ENCODE data around the gene USP21. TPM values are rescaled to one million over a fixed set of nuclear protein-coding genes. Genes with fewer than 3 reads are reported as not detected.

USP21 gene
- total and polyA plus RNA-seq, 2 of the 13 experiments (the other 11 are each of a cell fraction or from before 2014, with no cell fraction given) = 10.1 to 33.1 TPM

DNA sequence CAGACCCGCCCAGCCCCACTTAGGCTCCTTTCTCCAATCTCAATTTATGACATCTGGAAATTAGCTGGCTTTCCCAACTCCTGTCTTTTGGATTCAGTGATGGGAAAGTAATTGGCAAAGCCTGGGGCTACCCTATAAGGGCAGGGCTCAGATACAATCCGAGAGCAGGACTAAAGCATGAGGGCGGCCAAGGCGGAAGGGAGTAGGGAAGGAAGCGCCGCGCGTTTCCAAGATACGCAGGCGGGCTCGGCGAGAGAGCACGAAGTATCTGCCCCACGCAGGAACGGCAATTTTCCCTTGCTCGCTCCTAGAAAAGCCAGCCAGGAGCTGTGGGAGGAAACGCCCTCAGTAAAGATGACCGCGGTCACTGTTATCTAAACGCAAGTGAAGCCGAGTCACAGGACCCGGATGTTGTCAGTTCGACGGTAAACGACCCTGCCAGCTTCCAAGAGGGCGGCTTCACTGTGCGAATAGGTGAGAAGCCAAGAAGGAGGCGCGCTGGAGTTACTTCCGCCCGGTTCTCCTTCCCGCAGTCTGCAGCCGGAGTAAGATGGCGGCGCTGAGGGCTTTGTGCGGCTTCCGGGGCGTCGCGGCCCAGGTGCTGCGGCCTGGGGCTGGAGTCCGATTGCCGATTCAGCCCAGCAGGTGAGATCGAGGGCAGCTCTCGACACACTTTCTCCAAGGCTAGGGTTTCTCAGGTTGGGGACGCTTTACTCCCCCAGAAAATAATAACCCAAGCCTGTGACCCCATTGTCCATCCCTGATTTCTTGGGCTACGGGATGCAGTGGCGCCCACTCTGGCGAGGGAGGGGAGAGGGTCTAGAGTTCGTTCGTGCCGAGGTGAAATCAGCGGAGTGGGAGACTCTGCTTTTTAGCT, 42.8 kb downstream of the USP21 start, which contains the start of gene NDUFS2 (continued):
- TF ChIP-seq ZBTB4 (CRISPR knock-in tag; IDR thresholded peaks at IDR 0.05; ENCODE audit: borderline replicate concordance) (no peak; the same call in 1 of the 2 replicates), PHF20 (CRISPR knock-in tag; IDR thresholded peaks at IDR 0.05) (peak; percentile 82), ATF7 (IDR thresholded peaks at IDR 0.05) (no peak), ATF7 (CRISPR knock-in tag; IDR thresholded peaks at IDR 0.05) (no peak), ZNF709 (CRISPR knock-in tag; IDR thresholded peaks at IDR 0.05) (peak; percentile 63; the same call in 1 of the 2 replicates), GFI1 (CRISPR knock-in tag; IDR thresholded peaks at IDR 0.05; ENCODE audit: borderline replicate concordance) (0 out of 2 replicates have a peak, but pooled peaks have one; percentile 15), PHF8 (CRISPR knock-in tag; IDR thresholded peaks at IDR 0.05) (peak; percentile 90), TAF1 (CRISPR knock-in tag; IDR thresholded peaks at IDR 0.05) (peak; percentile 99), ZSCAN22 (CRISPR knock-in tag; IDR thresholded peaks at IDR 0.05) (0 out of 2 replicates have a peak, but pooled peaks have one; percentile 30), FOXC1 (CRISPR knock-in tag; IDR thresholded peaks at IDR 0.05; ENCODE audit: borderline replicate concordance) (no peak; the same call in 1 of the 2 replicates), KDM4B (CRISPR knock-in tag; IDR thresholded peaks at IDR 0.05) (no peak), MTA1 (CRISPR knock-in tag; IDR thresholded peaks at IDR 0.05; ENCODE audit: borderline replicate concordance) (peak; percentile 35; the same call in 1 of the 2 replicates), ZNF629 (CRISPR knock-in tag; conservative IDR thresholded peaks at IDR 0.05) (no peak), ZNF260 (CRISPR knock-in tag; IDR thresholded peaks at IDR 0.05; ENCODE audit: borderline replicate concordance, low read depth) (no peak), BORCS8-MEF2B (CRISPR knock-in tag; IDR thresholded peaks at IDR 0.05) (0 out of 2 replicates have a peak, but pooled peaks have one; percentile 83), ZNF878 (CRISPR knock-in tag; IDR thresholded peaks at IDR 0.05) (0 out of 2 replicates have a peak, but pooled peaks have one; percentile 53), SMARCE1 (IDR thresholded peaks at IDR 0.05; ENCODE audit: borderline replicate concordance) (no peak), CEBPB (IDR thresholded peaks at IDR 0.05; ENCODE audit: borderline replicate concordance, low read depth, low read length) (no peak), SKIL (CRISPR knock-in tag; IDR thresholded peaks at IDR 0.05; ENCODE audit: borderline replicate concordance) (no peak), ZNF12 (CRISPR knock-in tag; IDR thresholded peaks at IDR 0.05) (no peak), HDAC6 (IDR thresholded peaks at IDR 0.05; ENCODE audit: low read depth, low read length) (no peak), TIGD3 (CRISPR knock-in tag; IDR thresholded peaks at IDR 0.05; ENCODE audit: borderline replicate concordance) (peak; percentile 86; the same call in 1 of the 2 replicates), HES4 (CRISPR knock-in tag; IDR thresholded peaks at IDR 0.05; ENCODE audit: borderline replicate concordance) (peak; percentile 80; the same call in 1 of the 2 replicates)
